GM12892 (cell line): ENCODE measurements around the gene LPIN1. TPM values are rescaled to one million over a fixed set of nuclear protein-coding genes. Genes with fewer than 3 reads are reported as not detected.

Experiments used
- DNase-seq: peaks from one replicate; pipeline ENCODE4 v3.0.0; 2011; ENCODE audit not compliant: insufficient read length
- FAIRE-seq: peaks from 2 replicates; lab custom pipeline; 2011; peaks lifted over from hg19 to GRCh38; lab: Jason Lieb, UNC
- POLR2A ChIP-seq: IDR thresholded peaks from 2 replicates; pipeline ENCODE4 v1.6.1; 2011; ENCODE audit warnings: low read depth, low read length, control low read depth
- POLR2AphosphoS5 ChIP-seq: IDR thresholded peaks from 2 replicates; pipeline ENCODE4 v1.6.1; 2011; ENCODE audit warnings: low read depth, low read length, control low read depth
- TAF1 ChIP-seq: IDR thresholded peaks from 2 replicates; pipeline ENCODE4 v1.6.1; 2011; ENCODE audit warnings: low read depth, mild to moderate bottlenecking, control low read depth, low read length, borderline replicate concordance
- polyA plus RNA-seq: library from polyadenylated mRNA; unstranded; fragments of >200 nt; gene quantifications from one replicate; pipeline ENCODE4 v1.2.1, GENCODE V29; 2012; ENCODE audit warnings: missing spikeins, inconsistent platforms; ENCODE audit not compliant: missing spikeins

The LPIN1 gene
- 25.7 TPM for polyA plus RNA-seq

DNA sequence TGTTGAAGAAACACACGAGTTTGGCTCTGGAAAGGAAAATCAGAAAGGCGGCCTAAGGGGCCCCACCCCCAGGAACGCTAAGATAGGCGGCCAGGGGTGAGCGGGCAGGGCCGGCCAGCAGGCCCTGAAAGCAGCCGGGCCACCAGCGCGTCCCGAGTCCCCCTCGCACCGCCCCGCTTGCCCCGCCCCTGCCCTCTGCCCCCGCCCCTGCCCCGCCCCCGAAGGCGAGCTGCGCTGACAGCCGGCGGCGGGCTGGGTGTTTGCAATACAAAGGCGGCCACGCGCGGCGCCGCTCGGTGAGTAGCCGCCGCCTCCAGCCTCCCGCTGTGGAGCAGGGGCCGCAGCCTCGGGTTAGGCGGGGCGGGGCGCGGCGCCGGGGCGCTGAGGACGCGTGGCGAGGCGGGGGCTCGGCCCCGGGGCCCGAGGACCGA, at the start of gene LPIN1:
LPIN1 (plus strand) TSS at position 257 of the 431 bp plus-strand sequence. CDS start 18,910 bp downstream, outside the sequence.
- TF ChIP-seq POLR2A: peak; percentile 73; the same call in 1 of the 2 replicates
- peak; percentile 51; the same call in 1 of the 2 replicates for TF ChIP-seq TAF1
- TF ChIP-seq POLR2AphosphoS5: no peak
- FAIRE-seq: no peak
- DNase-seq: peak; percentile 82

GRCh38 chr2:11696736-11697102, 49.7 kb upstream of the LPIN1 start:
- FAIRE-seq (no peak), DNase-seq (no peak)
- TF ChIP-seq TAF1 (no peak), POLR2AphosphoS5 (no peak), POLR2A (no peak)

- TF ChIP-seq POLR2A (no peak), POLR2AphosphoS5 (no peak), TAF1 (no peak)
- DNase-seq (no peak), FAIRE-seq (no peak)
Observed at GRCh38 chr2:11697103-11697871, 49.1 kb upstream of the LPIN1 start.

- no peak for FAIRE-seq
- DNase-seq: no peak
- TF ChIP-seq POLR2AphosphoS5 (no peak), POLR2A (no peak), TAF1 (no peak)
Observed at GRCh38 chr2:11698009-11698922, 48.2 kb upstream of the LPIN1 start.

GRCh38 chr2:11699686-11700670, 46.5 kb upstream of the LPIN1 start:
- DNase-seq (no peak), FAIRE-seq (no peak)
- TF ChIP-seq POLR2A (no peak), POLR2AphosphoS5 (no peak), TAF1 (no peak)

- DNase-seq (no peak), FAIRE-seq (no peak)
- TF ChIP-seq POLR2A (no peak), POLR2AphosphoS5 (no peak)
Observed at GRCh38 chr2:11701206-11701605, 45.2 kb upstream of the LPIN1 start.

GRCh38 chr2:11701751-11702301, 44.6 kb upstream of the LPIN1 start:
- FAIRE-seq (no peak), DNase-seq (no peak)
- no peak for TF ChIP-seq POLR2A
- TF ChIP-seq POLR2AphosphoS5: no peak
- TF ChIP-seq TAF1: no peak

DNA sequence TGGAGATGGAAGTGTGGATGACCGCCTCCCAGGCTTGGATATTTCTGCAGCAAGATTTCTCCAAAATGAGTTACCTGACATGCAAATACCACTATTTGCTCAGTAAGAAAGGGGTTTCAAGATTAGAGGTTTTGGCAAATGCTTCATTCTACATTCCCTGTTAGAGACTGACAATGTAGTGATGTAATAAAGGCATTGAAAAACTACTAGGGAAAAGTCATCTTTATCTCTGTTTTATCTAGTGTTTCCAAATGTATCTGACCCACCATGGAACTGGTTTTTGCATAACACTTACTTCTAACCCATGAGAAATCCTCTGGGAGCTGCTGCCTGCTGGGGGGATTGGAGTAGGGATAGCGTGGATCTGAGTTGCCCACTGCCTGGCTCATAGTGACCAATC, 43.5 kb upstream of the LPIN1 start:
- no peak for DNase-seq
- TF ChIP-seq TAF1: no peak
- TF ChIP-seq POLR2A: no peak
- no peak for TF ChIP-seq POLR2AphosphoS5
- FAIRE-seq: no peak

GRCh38 chr2:11703700-11704099, 42.7 kb upstream of the LPIN1 start:
- FAIRE-seq: no peak
- no peak for TF ChIP-seq POLR2AphosphoS5
- TF ChIP-seq POLR2A: no peak
- no peak for TF ChIP-seq TAF1

DNA sequence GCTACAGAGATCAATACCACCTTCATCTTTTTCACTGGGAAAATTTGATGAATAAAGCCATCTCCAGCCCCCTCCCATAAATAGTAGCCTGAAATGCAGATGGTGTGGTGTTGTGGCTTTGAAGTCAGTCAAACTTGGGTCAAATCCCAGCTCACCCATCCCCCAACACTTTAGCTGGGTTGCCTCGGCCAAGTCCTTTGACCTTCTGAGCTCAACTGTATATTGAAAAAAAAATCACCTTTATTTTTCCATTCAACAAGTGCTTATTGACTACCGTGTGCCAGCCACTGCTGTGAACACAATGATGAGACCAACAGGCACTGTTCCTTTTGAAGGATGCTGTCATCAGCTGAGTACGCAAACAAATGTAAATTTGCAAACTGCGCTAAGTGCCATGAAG, 41.4 kb upstream of the LPIN1 start:
- TF ChIP-seq POLR2A: no peak
- no peak for TF ChIP-seq TAF1
- FAIRE-seq (no peak), DNase-seq (no peak)

More at GRCh38 chr2:11703700-11704099, 42.7 kb upstream of the LPIN1 start:
- no peak for DNase-seq
